Activated T-helper 2 cell treated with anti-CD3 and anti-CD28 coated beads, Interferon-gamma antibody, Interleukin-2, Interleukin-4, amounts not matched to agents 10 μg/mL and 5 μg/mL and 100 μg/mL, durations not matched to agents 14 hours and 24 hours and 36 hours (primary cell): ENCODE data around the gene CAPN2. TPM values are rescaled to one million over a fixed set of nuclear protein-coding genes. Genes with fewer than 3 reads are reported as not detected.
"Not testable (repeated sequence)": the region's sequence is repeated elsewhere in the genome, so short reads cannot be mapped to it uniquely, and the experiment has no call there.

Source experiments
- DNase-seq: peaks from one replicate; pipeline ENCODE4 v3.0.0; 2021; ENCODE audit warnings: low spot score
- H3K27ac Mint-ChIP-seq: one replicate; pipeline ENCODE4 v1.8.0; 2021; ENCODE audit warnings: mixed read lengths
- H3K27me3 Mint-ChIP-seq: one replicate; pipeline ENCODE4 v1.8.0; 2021; ENCODE audit warnings: low read depth, mixed read lengths
- H3K36me3 Mint-ChIP-seq: one replicate; pipeline ENCODE4 v1.8.0; 2021; ENCODE audit warnings: low read depth, mixed read lengths
- H3K4me1 Mint-ChIP-seq: one replicate; pipeline ENCODE4 v1.8.0; 2021; ENCODE audit warnings: low read depth, mixed read lengths
- H3K4me3 Mint-ChIP-seq: one replicate; pipeline ENCODE4 v1.8.0; 2021; ENCODE audit warnings: low read depth, mild to moderate bottlenecking, moderate library complexity, mixed read lengths
- H3K9me3 Mint-ChIP-seq: one replicate; pipeline ENCODE4 v1.8.0; 2021; ENCODE audit warnings: mixed read lengths
- intact Hi-C: fragments of 100-400 bp; cut with micrococcal nuclease; formaldehyde crosslinking; loops from one replicate; pipeline ENCODE4 v1.15.1; 2023
- total RNA-seq: library from RNA; stranded (reverse); gene quantifications from 2 replicates; pipeline ENCODE4 v1.2.3, GENCODE V29; 2022

The CAPN2 gene
- total RNA-seq, 1 donor from 2014 or later, result 91.3 TPM

GRCh38 chr1:223785808-223786207, 73.5 kb downstream of the CAPN2 start:
- Mint-ChIP-seq H3K4me1 (peaks cover 3% of the 10 kb centered on the region), H3K27ac (no peak overlapping the region), H3K27me3 (no peaks in the 10 kb centered on the region), H3K36me3 (peaks cover 42% of the 10 kb centered on the region), H3K4me3 (no peak overlapping the region), H3K9me3 (no peaks in the 10 kb centered on the region)
- no peak for DNase-seq
- intact Hi-C loops, result no loop called here

- no peak overlapping the region for H3K27ac Mint-ChIP-seq
- H3K27me3 Mint-ChIP-seq, result no peaks in the 10 kb centered on the region
- H3K4me3 Mint-ChIP-seq, result no peak overlapping the region
- peaks cover 3% of the 10 kb centered on the region for H3K4me1 Mint-ChIP-seq
- peaks cover 34% of the 10 kb centered on the region for H3K36me3 Mint-ChIP-seq
- intact Hi-C loops, result no loop called here
- H3K9me3 Mint-ChIP-seq, result no peaks in the 10 kb centered on the region
- DNase-seq, result no peak
Observed at GRCh38 chr1:223788746-223789415, 76.5 kb downstream of the CAPN2 start.

DNA sequence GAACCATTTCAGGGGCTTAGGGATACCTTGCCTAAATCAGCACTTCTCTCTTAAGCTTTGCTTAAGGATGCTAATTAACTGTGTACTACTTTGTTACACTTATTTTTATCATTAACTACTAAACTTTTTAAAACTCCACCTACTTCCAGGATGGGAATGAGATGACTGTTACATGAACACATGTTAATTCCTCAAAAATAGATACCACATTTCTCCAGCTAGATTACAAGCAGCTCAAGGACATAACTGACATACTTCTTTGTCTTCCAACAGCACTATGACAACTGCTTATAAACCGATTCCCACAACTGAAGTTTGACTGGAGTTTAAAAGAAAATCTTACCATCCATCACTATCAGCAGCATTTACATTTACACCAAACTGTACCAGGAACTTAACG, 79.7 kb downstream of the CAPN2 start:
- no peak overlapping the region for H3K4me3 Mint-ChIP-seq

GRCh38 chr1:223793716-223794115, 81.4 kb downstream of the CAPN2 start:
- H3K27me3 Mint-ChIP-seq, result no peaks in the 10 kb centered on the region
- H3K9me3 Mint-ChIP-seq, result no peaks in the 10 kb centered on the region
- no peak overlapping the region for H3K4me3 Mint-ChIP-seq
- peaks cover 3% of the 10 kb centered on the region for H3K4me1 Mint-ChIP-seq
- H3K27ac Mint-ChIP-seq, result no peak overlapping the region
- H3K36me3 Mint-ChIP-seq, result peaks cover 41% of the 10 kb centered on the region
- intact Hi-C loops, result no loop called here
- no peak for DNase-seq

More for the DNA sequence above, 79.7 kb downstream of the CAPN2 start:
- Mint-ChIP-seq H3K9me3 (no peaks in the 10 kb centered on the region), H3K36me3 (peaks cover 37% of the 10 kb centered on the region), H3K27ac (no peak overlapping the region), H3K27me3 (no peaks in the 10 kb centered on the region), H3K4me1 (peaks cover 3% of the 10 kb centered on the region)
- intact Hi-C loops, result no loop called here
- DNase-seq, result no peak

DNA sequence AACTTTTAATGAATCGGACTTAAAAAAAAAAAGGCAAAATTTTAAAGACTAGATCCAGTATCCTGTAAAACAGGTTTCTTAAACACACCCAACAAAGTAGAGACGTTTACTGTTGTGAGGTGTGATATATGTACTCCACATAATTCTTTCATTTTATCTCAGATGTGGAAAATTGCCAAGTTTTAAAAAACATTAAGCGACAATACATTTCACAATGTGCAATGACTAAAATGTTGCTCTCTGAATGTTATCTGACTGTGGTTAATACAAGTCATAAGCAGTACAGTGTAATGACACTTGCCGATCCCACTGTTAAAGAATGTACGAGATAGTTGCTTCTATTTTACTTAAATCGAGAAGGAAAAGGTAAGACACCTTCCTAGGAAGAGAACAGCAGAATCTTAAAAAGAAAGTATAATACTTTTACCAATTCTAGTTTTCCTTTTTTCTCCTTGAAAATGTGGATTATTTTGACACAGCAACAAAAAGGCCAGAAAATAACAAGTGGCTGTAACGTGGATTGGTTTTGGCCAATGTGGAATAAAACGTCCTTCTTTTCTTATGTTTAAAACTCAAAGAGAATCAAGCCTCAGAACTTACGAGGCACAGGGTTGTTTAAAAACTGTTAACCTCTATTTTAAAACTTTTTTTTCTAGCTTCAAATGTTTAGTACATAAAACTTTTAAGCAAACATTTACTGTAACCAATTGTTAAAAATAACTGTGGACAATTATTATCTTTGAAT, 82.0 kb downstream of the CAPN2 start:
- no peaks in the 10 kb centered on the region for H3K9me3 Mint-ChIP-seq
- no peak overlapping the region for H3K27ac Mint-ChIP-seq
- peaks cover 3% of the 10 kb centered on the region for H3K4me1 Mint-ChIP-seq
- H3K36me3 Mint-ChIP-seq, result peaks cover 39% of the 10 kb centered on the region
- no peaks in the 10 kb centered on the region for H3K27me3 Mint-ChIP-seq
- no peak for DNase-seq
- H3K4me3 Mint-ChIP-seq, result no peak overlapping the region
- intact Hi-C loops, result no loop called here

DNA sequence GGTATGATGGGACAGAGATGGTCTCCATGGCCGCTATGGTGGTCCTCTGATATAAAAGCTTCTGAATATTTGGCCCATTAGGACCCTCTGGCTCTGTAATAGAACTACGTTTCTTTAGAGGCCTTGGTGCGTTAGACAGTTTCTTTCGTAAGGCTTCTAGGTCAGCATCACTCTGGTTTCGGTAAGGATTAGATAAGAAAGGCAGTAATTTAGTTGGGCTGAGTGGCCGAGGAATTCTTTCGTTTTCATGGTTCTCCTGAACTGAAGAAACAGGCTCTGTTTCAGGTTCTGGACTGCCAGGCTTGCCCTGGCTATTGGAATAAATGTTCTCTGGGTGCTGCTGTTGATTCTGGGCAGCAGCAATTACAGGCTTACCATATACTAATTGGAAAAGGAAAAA, 83.9 kb downstream of the CAPN2 start:
- H3K27ac Mint-ChIP-seq, result no peak overlapping the region
- no peak overlapping the region for H3K4me3 Mint-ChIP-seq
- intact Hi-C loops, result no loop called here
- DNase-seq, result no peak
- H3K27me3 Mint-ChIP-seq, result no peaks in the 10 kb centered on the region
- H3K9me3 Mint-ChIP-seq, result no peaks in the 10 kb centered on the region
- H3K36me3 Mint-ChIP-seq, result peaks cover 53% of the 10 kb centered on the region
- peaks cover 3% of the 10 kb centered on the region for H3K4me1 Mint-ChIP-seq

DNA sequence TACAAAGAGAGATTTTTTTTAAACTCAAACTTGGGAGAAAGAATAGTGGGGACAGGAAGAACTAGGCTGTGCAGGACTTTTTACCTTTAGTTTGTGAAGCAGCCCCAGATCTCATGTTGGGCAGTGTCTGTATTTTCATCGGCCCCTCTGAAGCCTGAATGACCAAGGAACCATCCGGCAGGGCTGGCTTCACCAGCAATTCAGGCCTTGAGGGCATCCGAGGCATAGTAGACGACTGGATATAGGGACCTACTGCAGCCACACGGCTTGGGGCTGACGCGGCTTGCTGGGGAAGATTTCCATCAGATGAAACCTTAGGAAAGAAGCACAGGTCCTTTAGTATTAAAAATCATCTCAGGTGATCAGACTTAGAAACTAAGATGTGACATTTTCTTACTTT, 89.7 kb downstream of the CAPN2 start:
- DNase-seq, result no peak
- no peak overlapping the region for H3K27ac Mint-ChIP-seq
- H3K36me3 Mint-ChIP-seq, result peaks cover 71% of the 10 kb centered on the region
- H3K4me1 Mint-ChIP-seq, result peaks cover 4% of the 10 kb centered on the region
- H3K27me3 Mint-ChIP-seq, result no peaks in the 10 kb centered on the region
- no peaks in the 10 kb centered on the region for H3K9me3 Mint-ChIP-seq
- no peak overlapping the region for H3K4me3 Mint-ChIP-seq
- intact Hi-C loops, result no loop called here

- peaks cover 4% of the 10 kb centered on the region for H3K4me1 Mint-ChIP-seq
- no peaks in the 10 kb centered on the region for H3K27me3 Mint-ChIP-seq
- peaks cover 3% of the 10 kb centered on the region for H3K9me3 Mint-ChIP-seq
- no peak for DNase-seq
- H3K36me3 Mint-ChIP-seq, result peaks cover 76% of the 10 kb centered on the region
- H3K27ac Mint-ChIP-seq, result no peak overlapping the region
- intact Hi-C loops, result no loop called here
- H3K4me3 Mint-ChIP-seq, result no peak overlapping the region
Observed at GRCh38 chr1:223802602-223803001, 90.3 kb downstream of the CAPN2 start.

DNA sequence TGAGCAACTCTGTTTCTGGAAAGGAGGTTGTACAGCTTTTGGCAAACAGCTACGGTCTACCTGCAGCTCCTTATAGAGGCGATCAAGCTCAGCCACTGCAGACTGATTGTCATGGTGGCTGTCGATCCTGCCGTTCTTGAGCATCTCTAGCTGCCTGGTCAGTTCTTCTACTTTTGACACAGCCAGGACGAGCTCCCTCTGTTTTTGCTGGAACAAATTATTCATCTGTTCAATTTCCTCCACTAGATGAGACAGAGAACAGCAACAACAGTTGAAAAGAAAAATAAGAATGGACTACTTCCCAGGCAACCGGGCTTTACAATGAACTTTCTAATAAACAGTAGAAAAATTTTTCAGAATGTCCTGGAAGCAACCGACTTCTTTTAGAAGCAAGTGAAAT, 90.9 kb downstream of the CAPN2 start:
- intact Hi-C loops, result no loop called here
- no peak overlapping the region for H3K27ac Mint-ChIP-seq
- H3K4me3 Mint-ChIP-seq, result no peak overlapping the region
- peaks cover 74% of the 10 kb centered on the region for H3K36me3 Mint-ChIP-seq
- peaks cover 3% of the 10 kb centered on the region for H3K9me3 Mint-ChIP-seq
- no peak for DNase-seq
- peaks cover 4% of the 10 kb centered on the region for H3K4me1 Mint-ChIP-seq
- no peaks in the 10 kb centered on the region for H3K27me3 Mint-ChIP-seq

DNA sequence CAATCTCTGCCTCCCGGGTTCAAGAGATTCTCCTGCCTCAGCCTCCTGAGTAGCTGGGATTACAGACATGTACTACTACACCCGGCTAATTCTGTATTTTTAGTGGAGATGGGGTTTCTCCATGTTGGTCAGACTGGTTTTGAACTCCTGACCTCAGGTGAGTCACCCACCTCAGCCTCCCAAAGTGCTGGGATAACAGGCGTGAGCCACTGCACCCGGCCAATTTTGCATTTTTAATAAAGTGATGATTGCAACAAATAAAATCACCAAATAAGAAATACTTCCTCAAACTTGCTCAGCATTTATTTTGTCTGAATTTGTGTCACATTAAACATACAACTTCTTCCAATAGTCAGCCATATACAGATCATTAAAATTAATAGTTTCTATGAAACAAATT, 97.6 kb downstream of the CAPN2 start:
- Mint-ChIP-seq H3K4me1 (peaks cover 18% of the 10 kb centered on the region), H3K36me3 (peaks cover 57% of the 10 kb centered on the region)
- not testable (repeated sequence) for H3K4me3 Mint-ChIP-seq, H3K9me3 Mint-ChIP-seq, H3K27me3 Mint-ChIP-seq, DNase-seq, H3K27ac Mint-ChIP-seq
- intact Hi-C loops, result loop anchor here (2.0 to 5.0 kb wide), 2 partner anchors 35 to 242 kb away; partner anchors contain the start of gene TP53BP2

DNA sequence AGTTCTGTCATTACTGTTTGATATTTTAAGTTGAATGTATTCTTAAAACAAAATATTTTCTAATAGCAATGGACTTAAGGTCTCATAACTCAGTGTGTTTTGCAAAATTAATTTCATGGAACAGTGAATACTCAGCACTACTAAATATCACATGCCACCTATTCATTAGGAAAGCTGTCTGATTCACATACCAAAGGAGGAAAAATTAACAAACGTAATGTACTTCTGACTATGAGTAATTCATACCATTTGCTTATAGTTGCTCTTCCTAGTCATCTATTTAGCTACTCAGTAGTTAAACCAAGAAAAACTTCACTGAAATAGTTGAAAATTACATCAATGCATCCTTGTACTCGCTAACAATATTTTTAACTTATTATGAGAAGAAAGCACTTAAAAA, 98.2 kb downstream of the CAPN2 start:
- Mint-ChIP-seq H3K27me3 (no peaks in the 10 kb centered on the region), H3K9me3 (peaks cover 3% of the 10 kb centered on the region), H3K4me1 (peaks cover 20% of the 10 kb centered on the region), H3K27ac (no peak overlapping the region), H3K4me3 (no peak overlapping the region), H3K36me3 (peaks cover 57% of the 10 kb centered on the region)
- DNase-seq, result no peak
- intact Hi-C loops, result loop anchor here (2.0 to 5.0 kb wide), 2 partner anchors 34 to 242 kb away; partner anchors contain the start of gene TP53BP2

DNA sequence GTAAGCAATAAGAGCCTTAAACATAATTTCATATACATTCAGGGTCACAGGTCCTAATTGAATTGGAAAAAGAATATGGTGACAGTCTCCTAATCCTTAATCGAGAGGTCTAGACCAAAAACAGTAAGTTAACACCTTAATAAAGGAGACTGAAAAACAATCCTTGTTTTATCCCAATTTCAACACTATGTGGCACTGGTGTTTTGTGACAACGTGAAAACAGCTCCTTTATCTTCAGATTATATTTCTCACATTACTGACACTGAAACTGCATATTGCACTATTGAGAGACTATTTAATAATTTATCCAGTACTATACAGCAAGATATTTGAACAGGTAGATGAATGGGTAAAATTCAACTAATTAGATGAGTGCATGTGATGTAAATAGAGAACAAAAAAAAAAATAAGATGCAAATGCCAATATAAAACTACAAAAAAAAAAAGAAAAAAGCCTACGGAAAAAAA, 99.3 kb downstream of the CAPN2 start:
- Mint-ChIP-seq H3K9me3 (peaks cover 3% of the 10 kb centered on the region), H3K36me3 (peaks cover 48% of the 10 kb centered on the region), H3K27ac (no peak overlapping the region), H3K4me3 (no peak overlapping the region), H3K27me3 (no peaks in the 10 kb centered on the region), H3K4me1 (peaks cover 18% of the 10 kb centered on the region)
- no peak for DNase-seq
- intact Hi-C loops, result loop anchor here (2.0 to 5.0 kb wide), 2 partner anchors 33 to 241 kb away; partner anchors contain the start of gene TP53BP2

DNA sequence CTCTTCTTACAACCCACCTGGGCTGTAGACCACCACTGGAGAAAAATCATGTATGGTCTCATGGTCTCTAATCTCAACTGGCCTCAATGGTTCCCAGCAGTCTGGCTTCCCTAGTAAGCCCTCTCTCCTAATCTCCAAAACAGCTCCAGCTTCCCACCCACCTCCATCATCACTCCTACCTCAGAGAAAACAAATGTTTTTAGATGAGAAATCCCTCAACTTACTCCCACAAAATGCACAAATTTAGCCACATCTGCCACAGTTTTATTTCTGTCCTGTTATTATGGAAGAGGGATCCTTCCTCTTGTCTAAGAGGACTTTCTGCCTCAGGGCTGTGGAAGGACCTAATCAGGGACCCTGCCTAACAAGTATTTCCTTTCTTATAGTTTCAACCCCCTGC, 101.3 kb downstream of the CAPN2 start:
- Mint-ChIP-seq H3K27me3 (no peaks in the 10 kb centered on the region), H3K27ac (no peak overlapping the region)
- DNase-seq, result no peak

More for the DNA sequence above, 101.3 kb downstream of the CAPN2 start:
- intact Hi-C loops, result loop anchor here (5.0 kb wide), 1 partner anchor 239 kb away; no protein-coding TSS in a partner anchor
- peaks cover 36% of the 10 kb centered on the region for H3K36me3 Mint-ChIP-seq
- H3K9me3 Mint-ChIP-seq, result no peaks in the 10 kb centered on the region
- H3K4me3 Mint-ChIP-seq, result no peak overlapping the region
- peaks cover 18% of the 10 kb centered on the region for H3K4me1 Mint-ChIP-seq
